GM12892 (cell line): ENCODE data around the gene MINDY4.

Source experiments
- DNase-seq: peaks from one replicate; pipeline ENCODE4 v3.0.0; 2011; ENCODE audit not compliant: insufficient read length
- FAIRE-seq: peaks from 2 replicates; lab custom pipeline; 2011; peaks lifted over from hg19 to GRCh38; lab: Jason Lieb, UNC
- POLR2A ChIP-seq: IDR thresholded peaks from 2 replicates; pipeline ENCODE4 v1.6.1; 2011; ENCODE audit warnings: low read depth, low read length, control low read depth
- POLR2AphosphoS5 ChIP-seq: IDR thresholded peaks from 2 replicates; pipeline ENCODE4 v1.6.1; 2011; ENCODE audit warnings: low read depth, low read length, control low read depth
- TAF1 ChIP-seq: IDR thresholded peaks from 2 replicates; pipeline ENCODE4 v1.6.1; 2011; ENCODE audit warnings: low read depth, mild to moderate bottlenecking, control low read depth, low read length, borderline replicate concordance

The MINDY4 gene

GRCh38 chr7:30907527-30908267 lies 136.5 kb downstream of the MINDY4 start:
- TF ChIP-seq TAF1, result no peak
- no peak for TF ChIP-seq POLR2A
- TF ChIP-seq POLR2AphosphoS5, result no peak

GRCh38 chr7:30908681-30909080 lies 137.5 kb downstream of the MINDY4 start:
- FAIRE-seq, result no peak
- DNase-seq, result no peak

More at GRCh38 chr7:30907527-30908267, 136.5 kb downstream of the MINDY4 start:
- FAIRE-seq (no peak), DNase-seq (no peak)

GRCh38 chr7:30909431-30909830 lies 138.2 kb downstream of the MINDY4 start:
- no peak for FAIRE-seq
- DNase-seq, result no peak
- TF ChIP-seq POLR2AphosphoS5, result no peak
- TF ChIP-seq POLR2A, result no peak
- no peak for TF ChIP-seq TAF1

More at GRCh38 chr7:30908681-30909080, 137.5 kb downstream of the MINDY4 start:
- no peak for TF ChIP-seq POLR2A
- no peak for TF ChIP-seq POLR2AphosphoS5
- TF ChIP-seq TAF1, result no peak

- no peak for DNase-seq
- no peak for FAIRE-seq
Measured at GRCh38 chr7:30910411-30911073, 139.3 kb downstream of the MINDY4 start.

GRCh38 chr7:30911133-30911532 lies 139.9 kb downstream of the MINDY4 start:
- TF ChIP-seq POLR2A, result no peak
- no peak for TF ChIP-seq TAF1
- no peak for FAIRE-seq
- no peak for DNase-seq

More at GRCh38 chr7:30910411-30911073, 139.3 kb downstream of the MINDY4 start:
- no peak for TF ChIP-seq POLR2A
- no peak for TF ChIP-seq POLR2AphosphoS5
- TF ChIP-seq TAF1, result no peak

GRCh38 chr7:30911561-30911969 lies 140.3 kb downstream of the MINDY4 start, which contains the start of gene AQP1:
TSS of gene AQP1 (plus strand) at chr7:30911853. CDS start at chr7:30911910, 57 bp downstream.
- FAIRE-seq (no peak), DNase-seq (no peak)
- TF ChIP-seq TAF1 (no peak), POLR2AphosphoS5 (no peak), POLR2A (no peak)

GRCh38 chr7:30912021-30912730 lies 141.0 kb downstream of the MINDY4 start:
- no peak for FAIRE-seq
- no peak for TF ChIP-seq POLR2AphosphoS5
- TF ChIP-seq POLR2A, result no peak
- no peak for TF ChIP-seq TAF1
- no peak for DNase-seq

GRCh38 chr7:30912731-30912985 lies 141.4 kb downstream of the MINDY4 start:
- FAIRE-seq (no peak), DNase-seq (no peak)
- TF ChIP-seq POLR2AphosphoS5 (no peak), POLR2A (no peak), TAF1 (no peak)

- no peak for FAIRE-seq
- DNase-seq, result no peak
- TF ChIP-seq POLR2A (no peak), POLR2AphosphoS5 (no peak)
Measured at GRCh38 chr7:30912986-30913811, 142.0 kb downstream of the MINDY4 start.

- no peak for TF ChIP-seq POLR2A
- no peak for TF ChIP-seq POLR2AphosphoS5
- TF ChIP-seq TAF1, result no peak
- FAIRE-seq, result no peak
- DNase-seq, result no peak
Measured at GRCh38 chr7:30913821-30914515, 142.8 kb downstream of the MINDY4 start.
